HepG2 (cell line): ENCODE results near the gene GSC2. TPM values are rescaled to one million over a fixed set of nuclear protein-coding genes. Genes with fewer than 3 reads are reported as not detected.

Source experiments
- CREB1 ChIP-seq, 2 experiments: fragments of 450-650 bp in 1 of 2; IDR thresholded peaks; 2 replicates each; pipeline ENCODE4 v1.6.1; 2016 to 2017; ENCODE audit warnings: control low read depth in 1 of 2, mild to moderate bottlenecking in 1 of 2, missing compliant biosample characterization in 1 of 2, missing genetic modification characterization in 1 of 2
- KLF12 ChIP-seq: sonication (generic); formaldehyde crosslinking; IDR thresholded peaks from 2 replicates; pipeline ENCODE4 v1.4.0; 2020; ENCODE audit warnings: missing genetic modification reagents, borderline replicate concordance
- RNF219 ChIP-seq: sonication (generic); formaldehyde crosslinking; IDR thresholded peaks from 2 replicates; pipeline ENCODE4 v1.5.0; 2020; ENCODE audit warnings: mild to moderate bottlenecking, missing genetic modification reagents
- SALL1 ChIP-seq: sonication (generic); formaldehyde crosslinking; IDR thresholded peaks from 2 replicates; pipeline ENCODE4 v1.8.0; 2022; ENCODE audit warnings: mild to moderate bottlenecking, missing genetic modification reagents
- SP5 ChIP-seq: IDR thresholded peaks from 2 replicates; pipeline ENCODE4 v1.6.1; 2016; ENCODE audit warnings: low read depth, borderline replicate concordance
- YEATS4 ChIP-seq: sonication (generic); formaldehyde crosslinking; IDR thresholded peaks from 2 replicates; pipeline ENCODE4 v1.4.0; 2020; ENCODE audit warnings: missing genetic modification reagents, borderline replicate concordance
- ZFAT ChIP-seq: sonication (generic); formaldehyde crosslinking; conservative IDR thresholded peaks from 2 replicates; pipeline ENCODE4 v1.8.1; 2023; ENCODE audit warnings: missing genetic modification reagents, inconsistent platforms
- ZFY ChIP-seq: sonication (generic); formaldehyde crosslinking; IDR thresholded peaks from 2 replicates; pipeline ENCODE4 v1.4.0; 2020; ENCODE audit warnings: missing genetic modification reagents
- ZNF646 ChIP-seq: sonication (generic); formaldehyde crosslinking; IDR thresholded peaks from 2 replicates; pipeline ENCODE4 v1.9.0; 2021; ENCODE audit warnings: mild to moderate bottlenecking, missing genetic modification reagents
- polyA plus RNA-seq, 8 experiments: library from polyadenylated mRNA; depleted of rRNA in 3 of 8; stranded (reverse) in 7 of 8; unstranded in 1 of 8; fragments of >200 nt; fragmentation: Illumina TruSeq in 4 of 8; extraction: Trizol in 4 of 8; gene quantifications; 2 replicates each; pipeline versions ENCODE4 v1.2.1 to v1.2.3, GENCODE V29; 2011 to 2016; ENCODE audit warnings: low read depth in 4 of 8, missing spikeins in 1 of 8, mixed read lengths in 1 of 8; ENCODE audit not compliant: insufficient read depth in 1 of 8
- total RNA-seq, 5 experiments: library from RNA; depleted of rRNA; stranded (reverse); fragments of >200 nt; fragmentation: Illumina TruSeq; extraction: Trizol; gene quantifications; 2 replicates each; pipeline ENCODE4 v1.2.3, GENCODE V29; 2016; ENCODE audit warnings: low read depth in 1 of 5
- TF ChIP-seq, protein P1 (sequence below): sonication (generic); formaldehyde crosslinking; IDR thresholded peaks from 2 replicates; pipeline ENCODE4 v1.5.1; 2020; ENCODE audit warnings: mild to moderate bottlenecking, missing genetic modification reagents, moderate library complexity
- TF ChIP-seq, protein P2 (sequence below): sonication (generic); formaldehyde crosslinking; IDR thresholded peaks from 2 replicates; pipeline ENCODE4 v1.8.1; 2023; ENCODE audit warnings: missing genetic modification reagents, inconsistent platforms, borderline replicate concordance

Gene GSC2
- total and polyA plus RNA-seq, 2 of the 13 experiments (the other 11 are each of a cell fraction or from before 2014, with no cell fraction given): not detected

DNA sequence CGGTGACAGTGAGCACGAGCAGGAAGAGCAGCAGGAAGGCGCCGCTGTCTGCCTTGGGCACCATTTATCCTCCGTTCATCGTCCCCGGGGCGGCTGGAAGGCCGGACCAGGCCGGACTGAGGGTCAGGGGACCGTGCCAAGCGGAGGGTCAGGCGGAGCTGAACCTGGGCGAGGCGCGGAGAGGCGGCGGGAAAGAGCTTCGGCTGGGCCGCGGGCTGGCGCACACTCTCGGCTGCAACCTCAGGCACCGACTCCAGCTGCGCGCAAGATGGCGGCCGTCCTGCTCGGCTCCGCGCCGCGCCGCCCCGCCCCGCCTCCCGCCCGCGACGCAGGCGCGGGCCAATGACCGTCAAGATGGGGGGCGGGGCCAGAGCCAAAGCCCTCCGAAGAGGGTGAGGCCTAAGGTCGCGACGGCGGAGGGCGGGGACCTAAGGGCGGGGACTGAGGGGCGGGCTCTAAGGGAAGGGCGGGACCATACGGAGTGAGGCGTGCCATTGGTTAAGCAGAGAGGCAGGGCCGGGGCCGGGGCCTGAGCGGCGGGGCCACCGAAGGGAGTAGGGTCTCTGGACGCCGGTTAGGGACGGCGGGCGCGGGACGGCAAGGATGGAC is 27.8 kb downstream of the GSC2 start, which contains the start of gene DGCR2 (continued):
- TF ChIP-seq SP5 (CRISPR knock-in tag) (0 out of 2 replicates have a peak, but pooled peaks have one; percentile 45), CREB1 (IDR thresholded peaks at IDR 0.05) (peak; percentile 31; the same call in 1 of the 2 replicates), CREB1 (CRISPR knock-in tag; IDR thresholded peaks at IDR 0.05) (no peak), YEATS4 (peak; percentile 48; the same call in 1 of the 2 replicates), SALL1 (peak; percentile 45), ZFY (CRISPR knock-in tag) (peak; percentile 71; the same call in 1 of the 2 replicates), ZFAT (CRISPR knock-in tag) (no peak), KLF12 (CRISPR knock-in tag) (no peak), RNF219 (CRISPR knock-in tag) (no peak), ZNF646 (no peak)
- TF ChIP-seq, protein P1, sequence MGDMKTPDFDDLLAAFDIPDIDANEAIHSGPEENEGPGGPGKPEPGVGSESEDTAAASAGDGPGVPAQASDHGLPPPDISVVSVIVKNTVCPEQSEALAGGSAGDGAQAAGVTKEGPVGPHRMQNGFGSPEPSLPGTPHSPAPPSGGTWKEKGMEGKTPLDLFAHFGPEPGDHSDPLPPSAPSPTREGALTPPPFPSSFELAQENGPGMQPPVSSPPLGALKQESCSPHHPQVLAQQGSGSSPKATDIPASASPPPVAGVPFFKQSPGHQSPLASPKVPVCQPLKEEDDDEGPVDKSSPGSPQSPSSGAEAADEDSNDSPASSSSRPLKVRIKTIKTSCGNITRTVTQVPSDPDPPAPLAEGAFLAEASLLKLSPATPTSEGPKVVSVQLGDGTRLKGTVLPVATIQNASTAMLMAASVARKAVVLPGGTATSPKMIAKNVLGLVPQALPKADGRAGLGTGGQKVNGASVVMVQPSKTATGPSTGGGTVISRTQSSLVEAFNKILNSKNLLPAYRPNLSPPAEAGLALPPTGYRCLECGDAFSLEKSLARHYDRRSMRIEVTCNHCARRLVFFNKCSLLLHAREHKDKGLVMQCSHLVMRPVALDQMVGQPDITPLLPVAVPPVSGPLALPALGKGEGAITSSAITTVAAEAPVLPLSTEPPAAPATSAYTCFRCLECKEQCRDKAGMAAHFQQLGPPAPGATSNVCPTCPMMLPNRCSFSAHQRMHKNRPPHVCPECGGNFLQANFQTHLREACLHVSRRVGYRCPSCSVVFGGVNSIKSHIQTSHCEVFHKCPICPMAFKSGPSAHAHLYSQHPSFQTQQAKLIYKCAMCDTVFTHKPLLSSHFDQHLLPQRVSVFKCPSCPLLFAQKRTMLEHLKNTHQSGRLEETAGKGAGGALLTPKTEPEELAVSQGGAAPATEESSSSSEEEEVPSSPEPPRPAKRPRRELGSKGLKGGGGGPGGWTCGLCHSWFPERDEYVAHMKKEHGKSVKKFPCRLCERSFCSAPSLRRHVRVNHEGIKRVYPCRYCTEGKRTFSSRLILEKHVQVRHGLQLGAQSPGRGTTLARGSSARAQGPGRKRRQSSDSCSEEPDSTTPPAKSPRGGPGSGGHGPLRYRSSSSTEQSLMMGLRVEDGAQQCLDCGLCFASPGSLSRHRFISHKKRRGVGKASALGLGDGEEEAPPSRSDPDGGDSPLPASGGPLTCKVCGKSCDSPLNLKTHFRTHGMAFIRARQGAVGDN (CRISPR knock-in tag): peak; percentile 71
- TF ChIP-seq, protein P2, sequence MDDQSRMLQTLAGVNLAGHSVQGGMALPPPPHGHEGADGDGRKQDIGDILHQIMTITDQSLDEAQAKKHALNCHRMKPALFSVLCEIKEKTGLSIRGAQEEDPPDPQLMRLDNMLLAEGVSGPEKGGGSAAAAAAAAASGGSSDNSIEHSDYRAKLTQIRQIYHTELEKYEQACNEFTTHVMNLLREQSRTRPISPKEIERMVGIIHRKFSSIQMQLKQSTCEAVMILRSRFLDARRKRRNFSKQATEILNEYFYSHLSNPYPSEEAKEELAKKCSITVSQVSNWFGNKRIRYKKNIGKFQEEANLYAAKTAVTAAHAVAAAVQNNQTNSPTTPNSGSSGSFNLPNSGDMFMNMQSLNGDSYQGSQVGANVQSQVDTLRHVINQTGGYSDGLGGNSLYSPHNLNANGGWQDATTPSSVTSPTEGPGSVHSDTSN (CRISPR knock-in tag): no peak
